Gastroesophageal sphincter (tissue), 4 donors: Measurements from ENCODE around the gene MEG3. TPM values are rescaled to one million over a fixed set of nuclear protein-coding genes. Genes with fewer than 3 reads are reported as not detected.

Experiments used
- ATAC-seq: fragments of 150-250 bp; one replicate; pipeline ENCODE4 v1.9.1; 2016; ENCODE audit warnings: mild to moderate bottlenecking, moderate library complexity
- H3K27ac ChIP-seq, 4 donors: fragments of 200-600 bp; sonication (generic) in 3 of 4; 1 replicate in 3 of 4; 2 replicates in 1 of 4; pipeline ENCODE4 v1.5.1; 2016 to 2019
- H3K27me3 ChIP-seq: fragments of 200-600 bp; sonication (generic); one replicate; pipeline ENCODE4 v1.5.1; 2019
- H3K36me3 ChIP-seq, 2 donors: fragments of 200-600 bp; sonication (generic); one replicate each; pipeline ENCODE4 v1.5.1; 2019; ENCODE audit warnings: control low read depth in 1 of 2
- H3K4me1 ChIP-seq, 3 donors: fragments of 200-600 bp; sonication (generic); 1 replicate in 2 of 3; 2 replicates in 1 of 3; pipeline ENCODE4 v1.5.1; 2016 to 2019; ENCODE audit warnings: control low read depth in 2 of 3
- H3K4me3 ChIP-seq, 2 donors: fragments of 200-600 bp; sonication (generic); one replicate each; pipeline ENCODE4 v1.5.1; 2019; ENCODE audit warnings: mild to moderate bottlenecking in 1 of 2, moderate library complexity in 1 of 2
- H3K9me3 ChIP-seq, 3 donors: fragments of 200-600 bp; sonication (generic); one replicate each; pipeline ENCODE4 v1.5.1; 2017 to 2019; ENCODE audit warnings: control low read depth in 2 of 3
- EP300 ChIP-seq: sonication (generic); formaldehyde crosslinking; IDR thresholded peaks from one replicate; pipeline ENCODE4 v1.6.1; 2017; ENCODE audit warnings: antibody characterized with exemption, mild to moderate bottlenecking
- POLR2A ChIP-seq, 2 donors: fragments of 450-650 bp; IDR thresholded peaks; one replicate each; pipeline ENCODE4 v1.6.1; 2017; ENCODE audit warnings: antibody characterized with exemption in 2 of 2, mild to moderate bottlenecking in 2 of 2, moderate library complexity in 1 of 2
- WGBS, 2 donors: methylation state at CpG; one replicate each; pipeline ENCODE4 v1.1.5; 2018; ENCODE audit warnings: low coverage in 1 of 2; 5-methylcytosine and 5-hydroxymethylcytosine counted together
- total RNA-seq, 4 donors: library from RNA; depleted of rRNA; stranded (reverse); fragments of >200 nt; gene quantifications; one replicate each; pipeline ENCODE4 v1.1.0, GENCODE V29; 2016
- TF ChIP-seq, protein P1 (sequence below), 4 experiments: fragments of 200-600 bp in 2 of 4; fragments of 450-650 bp in 2 of 4; sonication (generic) in 1 of 4; IDR thresholded peaks; one replicate each; pipeline ENCODE4 v1.5.1; 2017 to 2019; ENCODE audit warnings: antibody characterized with exemption in 4 of 4, mild to moderate bottlenecking in 2 of 4, moderate library complexity in 2 of 4

Gene MEG3
- total RNA-seq, 4 donors from 2014 or later: 7.5 to 59.0 (median 36.7) TPM

- peaks cover 0 to 27% (median 6%) of the 10 kb centered on the region in 3 donors for H3K4me1 ChIP-seq
- no peaks in the 10 kb centered on the region for H3K36me3 ChIP-seq
- H3K27ac ChIP-seq: no peak overlapping the region
- no peak overlapping the region for H3K4me3 ChIP-seq
- TF ChIP-seq, protein P1, sequence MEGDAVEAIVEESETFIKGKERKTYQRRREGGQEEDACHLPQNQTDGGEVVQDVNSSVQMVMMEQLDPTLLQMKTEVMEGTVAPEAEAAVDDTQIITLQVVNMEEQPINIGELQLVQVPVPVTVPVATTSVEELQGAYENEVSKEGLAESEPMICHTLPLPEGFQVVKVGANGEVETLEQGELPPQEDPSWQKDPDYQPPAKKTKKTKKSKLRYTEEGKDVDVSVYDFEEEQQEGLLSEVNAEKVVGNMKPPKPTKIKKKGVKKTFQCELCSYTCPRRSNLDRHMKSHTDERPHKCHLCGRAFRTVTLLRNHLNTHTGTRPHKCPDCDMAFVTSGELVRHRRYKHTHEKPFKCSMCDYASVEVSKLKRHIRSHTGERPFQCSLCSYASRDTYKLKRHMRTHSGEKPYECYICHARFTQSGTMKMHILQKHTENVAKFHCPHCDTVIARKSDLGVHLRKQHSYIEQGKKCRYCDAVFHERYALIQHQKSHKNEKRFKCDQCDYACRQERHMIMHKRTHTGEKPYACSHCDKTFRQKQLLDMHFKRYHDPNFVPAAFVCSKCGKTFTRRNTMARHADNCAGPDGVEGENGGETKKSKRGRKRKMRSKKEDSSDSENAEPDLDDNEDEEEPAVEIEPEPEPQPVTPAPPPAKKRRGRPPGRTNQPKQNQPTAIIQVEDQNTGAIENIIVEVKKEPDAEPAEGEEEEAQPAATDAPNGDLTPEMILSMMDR (IDR thresholded peaks at IDR 0.05): no peak
- TF ChIP-seq EP300: no peak
- H3K9me3 ChIP-seq: peaks cover 0 to 9% (median 0%) of the 10 kb centered on the region in 3 donors
- 40 to 80% methylated on average over 2 to 4 of the region's 21 CpGs for WGBS, 2 donors
- H3K27me3 ChIP-seq: peaks cover 82% of the 10 kb centered on the region
- ATAC-seq: no peak
Observed at GRCh38 chr14:100898935-100899883, 73.3 kb downstream of the MEG3 start.

GRCh38 chr14:100899884-100900771 lies 74.2 kb downstream of the MEG3 start:
- Histone ChIP-seq H3K4me3 (no peak overlapping the region), H3K27me3 (peaks cover 83% of the 10 kb centered on the region), H3K27ac (no peak overlapping the region), H3K9me3 (peaks cover 0 to 9% (median 0%) of the 10 kb centered on the region in 3 donors), H3K36me3 (no peaks in the 10 kb centered on the region), H3K4me1 (peaks cover 0 to 32% (median 6%) of the 10 kb centered on the region in 3 donors)
- 22% methylated on average over 8 to 19 of the region's 19 CpGs for WGBS, 2 donors
- ATAC-seq: peak; percentile 39
- TF ChIP-seq, protein P1 (IDR thresholded peaks at IDR 0.05): peak in 1 of 4 experiments; percentile 18
- no peak for TF ChIP-seq EP300

DNA sequence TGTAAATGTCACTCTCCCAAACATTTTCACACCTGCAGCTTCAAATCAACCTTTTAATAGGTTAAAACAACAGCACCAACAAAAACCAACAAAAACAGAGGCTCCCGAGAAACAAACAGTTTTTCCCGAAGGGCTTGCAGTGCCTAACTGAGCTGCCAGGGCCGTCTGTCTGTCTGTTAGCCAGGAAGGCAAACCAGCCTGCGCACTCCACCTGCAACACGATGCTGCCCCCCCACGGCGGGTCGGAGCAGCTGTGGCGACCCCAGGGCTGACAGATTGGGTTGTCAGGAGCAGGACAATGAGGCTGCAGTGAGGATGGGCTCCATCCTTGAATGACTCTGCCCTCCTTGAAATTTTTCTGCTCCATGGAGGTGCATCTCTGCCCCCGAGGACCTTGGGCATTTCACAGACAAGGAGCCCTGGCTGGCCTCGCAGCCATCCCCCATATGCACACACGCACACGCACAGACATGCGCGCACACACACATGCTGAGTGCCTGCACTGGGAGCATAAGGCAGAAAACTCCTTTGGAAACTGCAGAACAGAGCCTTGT lies 75.0 kb downstream of the MEG3 start:
- Histone ChIP-seq H3K27ac (no peak overlapping the region), H3K27me3 (peaks cover 82% of the 10 kb centered on the region), H3K9me3 (peaks cover 0 to 9% (median 0%) of the 10 kb centered on the region in 3 donors), H3K36me3 (no peaks in the 10 kb centered on the region), H3K4me1 (peaks cover 0 to 32% (median 6%) of the 10 kb centered on the region in 3 donors), H3K4me3 (no peak overlapping the region)
- ATAC-seq: no peak
- no peak for TF ChIP-seq POLR2A (IDR thresholded peaks at IDR 0.05)
- TF ChIP-seq, protein P1 (IDR thresholded peaks at IDR 0.05): peak in 1 of 4 experiments; percentile 35
- 30% methylated on average over 2 of the region's 15 CpGs; no CpG with 5 or more reads in 1 of the 2 donors for WGBS, 2 donors

GRCh38 chr14:100901391-100902183 lies 75.7 kb downstream of the MEG3 start:
- H3K36me3 ChIP-seq: no peaks in the 10 kb centered on the region
- H3K9me3 ChIP-seq: peaks cover 0 to 9% (median 0%) of the 10 kb centered on the region in 3 donors
- ATAC-seq: no peak
- H3K27me3 ChIP-seq: peaks cover 80% of the 10 kb centered on the region
- TF ChIP-seq EP300: no peak
- TF ChIP-seq, protein P1 (IDR thresholded peaks at IDR 0.05): no peak
- H3K4me1 ChIP-seq: peaks cover 0 to 32% (median 6%) of the 10 kb centered on the region in 3 donors
- H3K27ac ChIP-seq: no peak overlapping the region
- WGBS, 2 donors: 100% methylated on average over 3 of the region's 12 CpGs; no CpG with 5 or more reads in 1 of the 2 donors
- no peak overlapping the region for H3K4me3 ChIP-seq
